K562 (cell line): ENCODE measurements around the gene PDE12. TPM values are rescaled to one million over a fixed set of nuclear protein-coding genes. Genes with fewer than 3 reads are reported as not detected.

Experiments used
- BRCA1 ChIP-seq, 2 experiments: fragments of 450-650 bp in 1 of 2; sonication (generic) in 1 of 2; formaldehyde crosslinking in 1 of 2; IDR thresholded peaks; 2 replicates each; pipeline versions ENCODE4 v1.5.0 to v1.6.1; 2017 to 2020; ENCODE audit warnings: mild to moderate bottlenecking in 1 of 2, missing genetic modification reagents in 1 of 2
- ETV5 ChIP-seq: sonication (generic); formaldehyde crosslinking; IDR thresholded peaks from 2 replicates; pipeline ENCODE4 v1.4.0; 2020; ENCODE audit warnings: low read depth, mild to moderate bottlenecking, missing genetic modification reagents
- FOXK2 ChIP-seq, 2 experiments: fragments of 450-650 bp; IDR thresholded peaks in 1 of 2; conservative IDR thresholded peaks in 1 of 2; 2 replicates each; pipeline ENCODE4 v1.6.1; 2016; ENCODE audit warnings: low read depth in 2 of 2, mild to moderate bottlenecking in 1 of 2
- HNRNPUL1 ChIP-seq: fragments of 200-400 bp; formaldehyde crosslinking; IDR thresholded peaks from 2 replicates; pipeline ENCODE4 v1.6.1; 2017; ENCODE audit warnings: low read length
- MBD2 ChIP-seq: sonication (generic); IDR thresholded peaks from 2 replicates; pipeline ENCODE4 v1.6.1; 2016; ENCODE audit warnings: low read depth, borderline replicate concordance
- MXI1 ChIP-seq: IDR thresholded peaks from 2 replicates; pipeline ENCODE4 v1.6.1; 2011; ENCODE audit warnings: low read depth, mild to moderate bottlenecking, improper control_type of control experiment, low read length
- NEUROD1 ChIP-seq: fragments of 150-350 bp; IDR thresholded peaks from 2 replicates; pipeline ENCODE4 v1.6.1; 2014; ENCODE audit warnings: borderline replicate concordance, low read length, low read depth; ENCODE audit not compliant: partially characterized antibody
- NONO ChIP-seq, 2 experiments: fragments of 200-400 bp in 1 of 2; fragments of 450-650 bp in 1 of 2; formaldehyde crosslinking in 1 of 2; IDR thresholded peaks; 2 replicates each; pipeline ENCODE4 v1.6.1; 2017; ENCODE audit warnings: low read depth in 2 of 2, mild to moderate bottlenecking in 2 of 2, moderate library complexity in 2 of 2, low read length in 1 of 2
- SLC30A9 ChIP-seq: fragments of 250-450 bp; sonication (Bioruptor Pico); IDR thresholded peaks from 2 replicates; pipeline ENCODE4 v1.8.0; 2022; ENCODE audit warnings: mild to moderate bottlenecking, moderate library complexity
- SMAD1 ChIP-seq: fragments of 150-350 bp; IDR thresholded peaks from 2 replicates; pipeline ENCODE4 v1.6.1; 2014; ENCODE audit warnings: low read length, low read depth; ENCODE audit not compliant: partially characterized antibody
- TAF1 ChIP-seq: IDR thresholded peaks from 2 replicates; pipeline ENCODE4 v1.6.1; 2011; ENCODE audit warnings: mild to moderate bottlenecking, low read length, moderate library complexity; ENCODE audit not compliant: insufficient read depth, control insufficient read depth, severe bottlenecking; ENCODE audit errors: extremely low read depth
- TCFL5 ChIP-seq: fragments of 250-450 bp; sonication (Bioruptor Pico); conservative IDR thresholded peaks from 2 replicates; pipeline ENCODE4 v1.6.1; 2021; ENCODE audit warnings: mild to moderate bottlenecking, moderate library complexity, matching md5 sums
- TEAD1 ChIP-seq, 2 experiments: fragments of 450-650 bp in 1 of 2; sonication (generic) in 1 of 2; formaldehyde crosslinking; IDR thresholded peaks; 2 replicates each; pipeline versions ENCODE4 v1.4.0 to v1.8.0; 2020 to 2022; ENCODE audit warnings: mild to moderate bottlenecking in 2 of 2, missing genetic modification reagents in 1 of 2
- polyA plus RNA-seq, 8 experiments: library from polyadenylated mRNA; depleted of rRNA in 4 of 8; stranded (reverse) in 5 of 8; unstranded in 3 of 8; fragments of >200 nt; fragmentation: Nextera tagmentation in 2 of 8; fragmentation: Illumina TruSeq in 1 of 8; extraction: Ambion mirVana in 2 of 8; extraction: Trizol in 1 of 8; gene quantifications; 2 replicates each; pipeline versions ENCODE4 v1.2.1 to v1.2.3, GENCODE V29; 2011 to 2014; ENCODE audit warnings: inconsistent platforms in 1 of 8, missing spikeins in 1 of 8
- total RNA-seq, 7 experiments: library from RNA; depleted of rRNA in 6 of 7; stranded (reverse); fragments of >200 nt in 6 of 7; fragmentation: Illumina TruSeq in 2 of 7; extraction: Trizol in 2 of 7; gene quantifications; 2 replicates each; pipeline versions ENCODE4 v1.2.1 to v1.2.3, GENCODE V29; 2011 to 2021; ENCODE audit warnings: low replicate concordance in 1 of 7
- TF ChIP-seq, protein P1 (sequence below): IDR thresholded peaks from 3 replicates; pipeline ENCODE4 v1.6.1; 2011; ENCODE audit warnings: borderline replicate concordance, mild to moderate bottlenecking, moderate library complexity; ENCODE audit not compliant: insufficient read length; ENCODE audit errors: extremely low read depth
- TF ChIP-seq, protein P2 (sequence below), 2 experiments: fragments of 450-650 bp in 1 of 2; sonication (generic) in 1 of 2; formaldehyde crosslinking in 1 of 2; IDR thresholded peaks in 1 of 2; conservative IDR thresholded peaks in 1 of 2; 2 replicates each; pipeline versions ENCODE4 v1.6.1 to v1.8.1; 2016 to 2023; ENCODE audit warnings: mild to moderate bottlenecking in 2 of 2, moderate library complexity in 2 of 2, inconsistent platforms in 1 of 2, missing genetic modification reagents in 1 of 2
- TF ChIP-seq, protein P3 (sequence below): fragments of 250-450 bp; sonication (Bioruptor Pico); IDR thresholded peaks from 2 replicates; pipeline ENCODE4 v1.4.0; 2020; ENCODE audit warnings: borderline replicate concordance
- TF ChIP-seq, protein P4 (sequence below): fragments of 250-450 bp; sonication (Bioruptor Pico); IDR thresholded peaks from 2 replicates; pipeline ENCODE4 v1.8.0; 2021; ENCODE audit warnings: mild to moderate bottlenecking, moderate library complexity

Gene PDE12
- total and polyA plus RNA-seq, 9 of the 15 experiments (the other 6 are each of a cell fraction or from before 2014, with no cell fraction given), result 2.1 to 20.5 (median 10.0) TPM

DNA sequence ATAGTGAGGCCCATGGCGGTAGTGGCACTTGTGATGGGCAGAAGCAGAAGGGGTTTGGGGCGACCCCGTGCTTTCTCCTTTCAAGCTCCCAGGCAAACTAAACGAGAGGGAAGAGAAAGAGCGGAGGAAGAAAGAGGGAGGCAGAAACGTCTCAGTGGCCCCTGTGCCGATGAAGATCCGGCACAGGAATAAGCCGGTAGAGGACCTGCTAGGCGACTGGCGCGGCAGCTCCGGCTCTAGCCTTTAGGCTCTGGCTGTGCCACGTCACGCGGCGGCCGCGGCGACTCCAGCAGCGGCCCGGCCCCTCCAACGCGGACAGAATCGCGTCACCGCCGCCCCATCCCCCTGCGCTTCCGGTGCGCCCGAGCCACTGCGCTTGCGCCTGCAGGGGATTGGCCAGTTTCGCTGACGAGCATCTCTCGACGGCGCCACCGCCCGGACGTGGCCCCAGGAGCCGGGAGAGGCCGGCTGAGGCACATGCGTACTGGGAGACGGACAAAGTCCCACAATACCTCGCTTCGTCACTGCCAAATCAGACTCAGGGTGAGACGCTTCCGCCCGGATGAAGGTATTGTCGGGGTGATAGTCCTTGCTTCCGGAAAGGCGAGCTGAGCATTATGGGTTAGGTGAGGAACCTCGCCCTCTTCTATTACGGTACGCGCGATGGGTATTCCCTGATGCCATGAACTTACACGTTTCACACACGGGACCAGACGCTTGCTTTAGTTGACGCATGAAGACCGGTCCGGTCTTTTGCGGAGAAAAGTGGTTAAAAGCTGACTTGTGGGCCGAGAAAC, 41.3 kb downstream of the PDE12 start, which contains the start of gene ARF4 (continued):
- TF ChIP-seq, protein P1, sequence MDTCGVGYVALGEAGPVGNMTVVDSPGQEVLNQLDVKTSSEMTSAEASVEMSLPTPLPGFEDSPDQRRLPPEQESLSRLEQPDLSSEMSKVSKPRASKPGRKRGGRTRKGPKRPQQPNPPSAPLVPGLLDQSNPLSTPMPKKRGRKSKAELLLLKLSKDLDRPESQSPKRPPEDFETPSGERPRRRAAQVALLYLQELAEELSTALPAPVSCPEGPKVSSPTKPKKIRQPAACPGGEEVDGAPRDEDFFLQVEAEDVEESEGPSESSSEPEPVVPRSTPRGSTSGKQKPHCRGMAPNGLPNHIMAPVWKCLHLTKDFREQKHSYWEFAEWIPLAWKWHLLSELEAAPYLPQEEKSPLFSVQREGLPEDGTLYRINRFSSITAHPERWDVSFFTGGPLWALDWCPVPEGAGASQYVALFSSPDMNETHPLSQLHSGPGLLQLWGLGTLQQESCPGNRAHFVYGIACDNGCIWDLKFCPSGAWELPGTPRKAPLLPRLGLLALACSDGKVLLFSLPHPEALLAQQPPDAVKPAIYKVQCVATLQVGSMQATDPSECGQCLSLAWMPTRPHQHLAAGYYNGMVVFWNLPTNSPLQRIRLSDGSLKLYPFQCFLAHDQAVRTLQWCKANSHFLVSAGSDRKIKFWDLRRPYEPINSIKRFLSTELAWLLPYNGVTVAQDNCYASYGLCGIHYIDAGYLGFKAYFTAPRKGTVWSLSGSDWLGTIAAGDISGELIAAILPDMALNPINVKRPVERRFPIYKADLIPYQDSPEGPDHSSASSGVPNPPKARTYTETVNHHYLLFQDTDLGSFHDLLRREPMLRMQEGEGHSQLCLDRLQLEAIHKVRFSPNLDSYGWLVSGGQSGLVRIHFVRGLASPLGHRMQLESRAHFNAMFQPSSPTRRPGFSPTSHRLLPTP, result no peak
- TF ChIP-seq BRCA1 (IDR thresholded peaks at IDR 0.05) (no peak), BRCA1 (CRISPR knock-in tag; IDR thresholded peaks at IDR 0.05) (no peak), TAF1 (peak; percentile 87), SMAD1 (peak; percentile 86), TEAD1 (CRISPR knock-in tag; IDR thresholded peaks at IDR 0.05) (no peak), TCFL5 (CRISPR knock-in tag) (no peak), MBD2 (no peak), NEUROD1 (no peak), HNRNPUL1 (no peak), FOXK2 (conservative IDR thresholded peaks at IDR 0.05 in 1 of 2, IDR thresholded peaks at IDR 0.05 in 1 of 2; ENCODE audit: low read depth in 2 of 2) (peak; percentile 48 to 66; a peak in 3 of 4 replicates), ETV5 (peak; percentile 93), NONO (IDR thresholded peaks at IDR 0.05; ENCODE audit: low read depth in 2 of 2, low read length in 1 of 2) (no peak), SLC30A9 (CRISPR knock-in tag) (no peak), MXI1 (no peak)
- TF ChIP-seq, protein P2, sequence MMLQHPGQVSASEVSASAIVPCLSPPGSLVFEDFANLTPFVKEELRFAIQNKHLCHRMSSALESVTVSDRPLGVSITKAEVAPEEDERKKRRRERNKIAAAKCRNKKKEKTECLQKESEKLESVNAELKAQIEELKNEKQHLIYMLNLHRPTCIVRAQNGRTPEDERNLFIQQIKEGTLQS (IDR thresholded peaks at IDR 0.05), result peak; percentile 57
- TF ChIP-seq, protein P2 (CRISPR knock-in tag; conservative IDR thresholded peaks at IDR 0.05), result peak; percentile 72; the same call in 1 of the 2 replicates
- TF ChIP-seq, protein P3, sequence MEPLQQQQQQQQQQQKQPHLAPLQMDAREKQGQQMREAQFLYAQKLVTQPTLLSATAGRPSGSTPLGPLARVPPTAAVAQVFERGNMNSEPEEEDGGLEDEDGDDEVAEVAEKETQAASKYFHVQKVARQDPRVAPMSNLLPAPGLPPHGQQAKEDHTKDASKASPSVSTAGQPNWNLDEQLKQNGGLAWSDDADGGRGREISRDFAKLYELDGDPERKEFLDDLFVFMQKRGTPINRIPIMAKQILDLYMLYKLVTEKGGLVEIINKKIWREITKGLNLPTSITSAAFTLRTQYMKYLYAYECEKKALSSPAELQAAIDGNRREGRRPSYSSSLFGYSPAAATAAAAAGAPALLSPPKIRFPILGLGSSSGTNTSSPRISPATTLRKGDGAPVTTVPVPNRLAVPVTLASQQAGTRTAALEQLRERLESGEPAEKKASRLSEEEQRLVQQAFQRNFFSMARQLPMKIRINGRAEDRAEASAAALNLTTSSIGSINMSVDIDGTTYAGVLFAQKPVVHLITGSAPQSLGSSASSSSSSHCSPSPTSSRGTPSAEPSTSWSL (CRISPR knock-in tag), result no peak
- TF ChIP-seq, protein P4, sequence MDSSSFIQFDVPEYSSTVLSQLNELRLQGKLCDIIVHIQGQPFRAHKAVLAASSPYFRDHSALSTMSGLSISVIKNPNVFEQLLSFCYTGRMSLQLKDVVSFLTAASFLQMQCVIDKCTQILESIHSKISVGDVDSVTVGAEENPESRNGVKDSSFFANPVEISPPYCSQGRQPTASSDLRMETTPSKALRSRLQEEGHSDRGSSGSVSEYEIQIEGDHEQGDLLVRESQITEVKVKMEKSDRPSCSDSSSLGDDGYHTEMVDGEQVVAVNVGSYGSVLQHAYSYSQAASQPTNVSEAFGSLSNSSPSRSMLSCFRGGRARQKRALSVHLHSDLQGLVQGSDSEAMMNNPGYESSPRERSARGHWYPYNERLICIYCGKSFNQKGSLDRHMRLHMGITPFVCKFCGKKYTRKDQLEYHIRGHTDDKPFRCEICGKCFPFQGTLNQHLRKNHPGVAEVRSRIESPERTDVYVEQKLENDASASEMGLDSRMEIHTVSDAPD, result no peak
